Adrenal gland (tissue), 5 donors: Measurements from ENCODE around the gene ACAP3.

Experiments
- POLR2A ChIP-seq, 2 donors: fragments of 450-650 bp; IDR thresholded peaks; one replicate each; pipeline ENCODE4 v1.6.1; 2017; ENCODE audit warnings: antibody characterized with exemption in 2 of 2, mild to moderate bottlenecking in 2 of 2, moderate library complexity in 1 of 2
- TF ChIP-seq, protein P1 (sequence below), 6 experiments: fragments of 450-650 bp in 4 of 6; fragments of 200-600 bp in 2 of 6; sonication (generic) in 1 of 6; IDR thresholded peaks; 1 replicate in 5 of 6; 2 replicates in 1 of 6; pipeline versions ENCODE4 v1.5.1 to v1.8.0; 2016 to 2021; ENCODE audit warnings: antibody characterized with exemption in 6 of 6, mild to moderate bottlenecking in 2 of 6, moderate library complexity in 1 of 6
- donor health status: DM: no; HTN: no; CAD: no.

- TF ChIP-seq, protein P1, sequence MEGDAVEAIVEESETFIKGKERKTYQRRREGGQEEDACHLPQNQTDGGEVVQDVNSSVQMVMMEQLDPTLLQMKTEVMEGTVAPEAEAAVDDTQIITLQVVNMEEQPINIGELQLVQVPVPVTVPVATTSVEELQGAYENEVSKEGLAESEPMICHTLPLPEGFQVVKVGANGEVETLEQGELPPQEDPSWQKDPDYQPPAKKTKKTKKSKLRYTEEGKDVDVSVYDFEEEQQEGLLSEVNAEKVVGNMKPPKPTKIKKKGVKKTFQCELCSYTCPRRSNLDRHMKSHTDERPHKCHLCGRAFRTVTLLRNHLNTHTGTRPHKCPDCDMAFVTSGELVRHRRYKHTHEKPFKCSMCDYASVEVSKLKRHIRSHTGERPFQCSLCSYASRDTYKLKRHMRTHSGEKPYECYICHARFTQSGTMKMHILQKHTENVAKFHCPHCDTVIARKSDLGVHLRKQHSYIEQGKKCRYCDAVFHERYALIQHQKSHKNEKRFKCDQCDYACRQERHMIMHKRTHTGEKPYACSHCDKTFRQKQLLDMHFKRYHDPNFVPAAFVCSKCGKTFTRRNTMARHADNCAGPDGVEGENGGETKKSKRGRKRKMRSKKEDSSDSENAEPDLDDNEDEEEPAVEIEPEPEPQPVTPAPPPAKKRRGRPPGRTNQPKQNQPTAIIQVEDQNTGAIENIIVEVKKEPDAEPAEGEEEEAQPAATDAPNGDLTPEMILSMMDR (IDR thresholded peaks at IDR 0.05), result no peak
- no peak for TF ChIP-seq POLR2A (IDR thresholded peaks at IDR 0.05)
Measured at GRCh38 chr1:1322418-1322817, 14.7 kb upstream of the ACAP3 start.
